Upper lobe of right lung (tissue), 1 donor: Measurements from ENCODE around the gene LIX1. TPM values are rescaled to one million over a fixed set of nuclear protein-coding genes. Genes with fewer than 3 reads are reported as not detected.
"Not testable (repeated sequence)": the region's sequence is repeated elsewhere in the genome, so short reads cannot be mapped to it uniquely, and the experiment has no call there.

ENCODE experiments used
- ATAC-seq: fragments of 200-7000 bp; cut with Tn5 transposase; one replicate; pipeline ENCODE4 v1.9.1; 2020; ENCODE audit warnings: mild to moderate bottlenecking, moderate library complexity
- DNase-seq: peaks from one replicate; pipeline ENCODE4 v3.0.0-alpha.2; 2020
- H3K27ac ChIP-seq: fragments of 200-600 bp; one replicate; pipeline ENCODE4 v1.8.0; 2022
- H3K27me3 ChIP-seq: fragments of 200-600 bp; one replicate; pipeline ENCODE4 v1.8.0; 2022; ENCODE audit warnings: mild to moderate bottlenecking
- H3K36me3 ChIP-seq: fragments of 200-600 bp; one replicate; pipeline ENCODE4 v1.8.0; 2022
- H3K4me1 ChIP-seq: fragments of 200-600 bp; one replicate; pipeline ENCODE4 v1.8.0; 2022
- H3K4me3 ChIP-seq: fragments of 200-600 bp; one replicate; pipeline ENCODE4 v1.8.0; 2022; ENCODE audit warnings: mild to moderate bottlenecking
- H3K9me3 ChIP-seq: fragments of 200-600 bp; one replicate; pipeline ENCODE4 v1.8.0; 2022
- CTCF ChIP-seq: fragments of 200-600 bp; IDR thresholded peaks from one replicate; pipeline ENCODE4 v1.8.0; 2022; ENCODE audit warnings: antibody characterized with exemption
- intact Hi-C: fragments of 100-400 bp; cut with DNase I; formaldehyde crosslinking; loops from one replicate; pipeline ENCODE4 v1.11.0; 2022
- total RNA-seq: library from RNA; stranded (reverse); fragmentation: NEBNext Ultra II Directional; extraction: Animal tissue kit (Norgen Biotek cat#: 25700); gene quantifications from one replicate; pipeline ENCODE4 v1.2.1, GENCODE V29; 2021
- donor health status: DM: no; HTN: yes; CAD: no; lungs with severe emphysema.

LIX1 gene
- total RNA-seq, 1 donor from 2014 or later: not detected

GRCh38 chr5:97150401-97150800 is 8.0 kb upstream of the LIX1 start:
- Histone ChIP-seq H3K27me3 (no peaks in the 10 kb centered on the region), H3K4me3 (no peak overlapping the region), H3K27ac (no peak overlapping the region), H3K9me3 (no peaks in the 10 kb centered on the region), H3K36me3 (no peaks in the 10 kb centered on the region), H3K4me1 (no peaks in the 10 kb centered on the region)
- ATAC-seq (no peak), DNase-seq (no peak)
- no peak for TF ChIP-seq CTCF
- intact Hi-C loops: no loop called here

DNA sequence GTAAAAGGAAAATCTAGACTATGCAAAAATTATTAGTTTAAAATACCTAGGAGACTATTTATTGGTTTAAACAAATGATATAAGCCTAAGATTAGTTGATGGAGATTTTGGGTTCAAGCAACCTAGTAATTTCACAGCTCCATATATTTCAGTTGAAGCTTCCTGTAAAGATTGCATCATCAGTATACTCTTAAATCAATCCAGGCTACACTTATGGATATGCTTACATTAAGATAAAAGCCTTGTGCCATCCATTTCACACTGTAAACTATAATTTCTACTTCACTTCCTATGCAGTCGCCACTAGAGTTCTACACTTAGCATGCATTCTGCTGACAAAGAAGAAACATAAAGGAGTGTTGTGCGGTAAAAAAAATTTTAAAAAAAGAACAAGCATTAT is 7.3 kb upstream of the LIX1 start:
- TF ChIP-seq CTCF: no peak
- Histone ChIP-seq H3K9me3 (no peaks in the 10 kb centered on the region), H3K4me3 (no peak overlapping the region), H3K27me3 (no peaks in the 10 kb centered on the region), H3K27ac (no peak overlapping the region), H3K4me1 (no peaks in the 10 kb centered on the region), H3K36me3 (no peaks in the 10 kb centered on the region)
- intact Hi-C loops: no loop called here
- no peak for DNase-seq
- no peak for ATAC-seq

DNA sequence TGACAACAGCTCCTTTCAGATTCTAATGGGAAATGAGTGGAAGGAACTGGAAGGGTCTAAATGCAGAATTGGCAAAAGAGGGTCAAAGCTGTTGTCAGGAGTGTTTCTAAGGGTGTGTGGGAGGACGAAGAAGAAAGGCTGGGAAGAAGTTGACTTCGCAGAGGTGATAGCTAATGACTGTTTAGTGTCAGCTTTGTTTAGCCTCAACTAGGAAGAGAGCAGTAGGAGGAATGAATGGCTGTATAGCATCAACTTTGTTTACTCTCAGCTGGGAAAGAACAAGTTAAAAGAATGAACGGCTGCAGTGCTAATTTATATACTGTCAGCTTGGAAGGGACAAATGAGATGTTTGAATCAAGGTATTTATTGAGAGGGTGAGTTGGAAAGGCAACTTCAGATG is 5.9 kb upstream of the LIX1 start:
- DNase-seq: no peak
- TF ChIP-seq CTCF: no peak
- intact Hi-C loops: no loop called here
- H3K27ac ChIP-seq: no peak overlapping the region
- H3K9me3 ChIP-seq: no peaks in the 10 kb centered on the region
- H3K4me1 ChIP-seq: no peaks in the 10 kb centered on the region
- ATAC-seq: no peak
- no peak overlapping the region for H3K4me3 ChIP-seq
- H3K27me3 ChIP-seq: no peaks in the 10 kb centered on the region
- H3K36me3 ChIP-seq: no peaks in the 10 kb centered on the region

DNA sequence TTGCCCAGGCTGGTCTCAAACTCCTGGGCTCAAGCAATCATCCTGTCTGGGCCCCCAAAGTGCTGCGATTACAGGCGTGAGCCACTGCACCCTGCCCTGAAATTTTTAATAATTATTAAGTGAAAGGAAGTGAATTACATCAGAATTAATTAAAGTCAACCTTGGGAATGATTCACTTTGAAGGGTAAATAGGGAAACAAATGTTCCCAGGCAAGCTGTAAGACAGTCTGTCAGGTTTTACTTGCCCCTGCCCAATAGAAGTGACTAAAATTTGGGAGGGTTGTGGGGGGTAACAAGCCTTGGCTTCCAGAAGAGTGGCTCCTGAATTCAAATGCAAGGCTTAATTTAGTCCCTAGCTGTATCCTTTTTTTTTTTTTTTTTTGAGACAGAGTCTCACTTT is 1.3 kb upstream of the LIX1 start:
- Histone ChIP-seq H3K27me3 (no peaks in the 10 kb centered on the region), H3K4me3 (no peak overlapping the region), H3K27ac (no peak overlapping the region), H3K36me3 (no peaks in the 10 kb centered on the region), H3K4me1 (no peaks in the 10 kb centered on the region), H3K9me3 (no peaks in the 10 kb centered on the region)
- ATAC-seq (no peak), DNase-seq (no peak)
- TF ChIP-seq CTCF: no peak
- intact Hi-C loops: no loop called here

DNA sequence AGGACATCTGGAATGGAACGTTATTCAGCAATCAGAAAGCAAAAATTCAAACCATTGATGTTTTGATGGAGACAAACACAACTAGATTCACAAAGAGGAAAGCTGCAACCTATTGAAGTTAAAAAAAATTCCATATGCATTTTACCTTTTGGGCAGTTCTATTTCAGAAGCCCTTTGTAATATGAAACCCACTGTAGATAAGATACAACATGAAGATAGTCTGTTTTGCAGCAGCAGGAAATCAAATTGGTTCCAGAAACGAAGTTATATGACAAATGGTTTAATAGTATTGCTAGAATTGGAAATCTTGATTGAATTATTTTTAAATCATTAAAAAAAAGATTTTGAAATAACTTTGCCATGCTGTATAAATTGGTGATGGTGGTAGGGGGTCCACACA is 872 bp downstream of the LIX1 start:
- intact Hi-C loops: no loop called here
- no peaks in the 10 kb centered on the region for H3K27me3 ChIP-seq
- no peak overlapping the region for H3K27ac ChIP-seq
- DNase-seq (no peak), ATAC-seq (no peak)
- H3K4me1 ChIP-seq: no peaks in the 10 kb centered on the region
- no peaks in the 10 kb centered on the region for H3K36me3 ChIP-seq
- H3K9me3 ChIP-seq: no peaks in the 10 kb centered on the region
- H3K4me3 ChIP-seq: no peak overlapping the region
- TF ChIP-seq CTCF: no peak

GRCh38 chr5:97141031-97141430 is 1.4 kb downstream of the LIX1 start:
- no peak for TF ChIP-seq CTCF

GRCh38 chr5:97140250-97140649 is 2.2 kb downstream of the LIX1 start:
- H3K4me1 ChIP-seq, H3K36me3 ChIP-seq, H3K4me3 ChIP-seq, H3K9me3 ChIP-seq, intact Hi-C loops, H3K27ac ChIP-seq, H3K27me3 ChIP-seq, DNase-seq: not testable (repeated sequence)
- peak; percentile 52 for ATAC-seq

More at GRCh38 chr5:97141031-97141430, 1.4 kb downstream of the LIX1 start:
- Histone ChIP-seq H3K4me3 (no peak overlapping the region), H3K4me1 (no peaks in the 10 kb centered on the region), H3K9me3 (no peaks in the 10 kb centered on the region), H3K27ac (no peak overlapping the region), H3K36me3 (no peaks in the 10 kb centered on the region), H3K27me3 (no peaks in the 10 kb centered on the region)
- intact Hi-C loops: no loop called here
- DNase-seq (no peak), ATAC-seq (no peak)
